ENCODE results near the gene NPPC.

DNA sequence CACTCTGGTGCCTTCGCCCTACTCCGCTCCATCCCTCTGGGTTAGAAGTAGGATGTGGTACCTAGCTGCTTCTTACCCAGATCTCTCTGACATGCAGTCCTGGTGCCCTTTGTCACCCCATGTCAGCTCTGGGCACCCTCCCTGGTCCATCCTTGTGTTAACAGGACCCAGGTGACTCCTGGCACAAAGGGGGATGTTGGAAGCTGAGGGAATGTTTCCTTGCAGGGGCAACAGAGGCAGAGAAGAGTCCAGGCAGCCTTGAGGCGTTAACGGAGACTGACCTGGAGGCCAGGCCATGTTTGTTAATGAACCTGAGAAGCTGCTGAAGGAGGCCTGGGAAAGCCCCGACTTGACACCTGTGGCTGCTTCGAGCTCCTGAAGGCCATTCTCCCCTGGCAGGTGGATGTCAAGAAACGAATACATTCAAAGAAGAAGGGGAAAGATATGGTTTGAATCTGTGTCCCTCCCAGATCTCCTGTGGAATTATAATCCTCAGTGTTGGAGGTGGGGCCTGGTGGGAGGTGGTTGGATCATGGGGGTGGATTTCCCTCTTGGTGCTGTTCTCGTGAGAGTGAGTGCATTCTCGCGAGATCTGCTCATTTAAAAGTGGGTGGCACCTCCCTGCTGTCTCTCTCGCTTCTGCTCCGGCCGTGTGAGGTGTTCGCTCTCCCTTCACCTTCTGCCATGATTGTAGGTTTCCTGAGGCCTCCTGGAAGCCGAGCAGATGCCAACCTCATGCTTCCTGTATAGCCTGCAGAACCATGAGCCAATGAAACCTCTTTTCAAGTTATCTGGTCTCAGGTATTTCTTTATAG is 31.4 kb downstream of the NPPC start:
- TF ChIP-seq, protein P1, sequence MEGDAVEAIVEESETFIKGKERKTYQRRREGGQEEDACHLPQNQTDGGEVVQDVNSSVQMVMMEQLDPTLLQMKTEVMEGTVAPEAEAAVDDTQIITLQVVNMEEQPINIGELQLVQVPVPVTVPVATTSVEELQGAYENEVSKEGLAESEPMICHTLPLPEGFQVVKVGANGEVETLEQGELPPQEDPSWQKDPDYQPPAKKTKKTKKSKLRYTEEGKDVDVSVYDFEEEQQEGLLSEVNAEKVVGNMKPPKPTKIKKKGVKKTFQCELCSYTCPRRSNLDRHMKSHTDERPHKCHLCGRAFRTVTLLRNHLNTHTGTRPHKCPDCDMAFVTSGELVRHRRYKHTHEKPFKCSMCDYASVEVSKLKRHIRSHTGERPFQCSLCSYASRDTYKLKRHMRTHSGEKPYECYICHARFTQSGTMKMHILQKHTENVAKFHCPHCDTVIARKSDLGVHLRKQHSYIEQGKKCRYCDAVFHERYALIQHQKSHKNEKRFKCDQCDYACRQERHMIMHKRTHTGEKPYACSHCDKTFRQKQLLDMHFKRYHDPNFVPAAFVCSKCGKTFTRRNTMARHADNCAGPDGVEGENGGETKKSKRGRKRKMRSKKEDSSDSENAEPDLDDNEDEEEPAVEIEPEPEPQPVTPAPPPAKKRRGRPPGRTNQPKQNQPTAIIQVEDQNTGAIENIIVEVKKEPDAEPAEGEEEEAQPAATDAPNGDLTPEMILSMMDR (conservative IDR thresholded peaks at IDR 0.05): no peak
- no peak for TF ChIP-seq ZFX (IDR thresholded peaks at IDR 0.05)

Data from C4-2B (cell line).